Lower lobe of right lung (tissue), 2 donors: ENCODE measurements around the gene RDH16. TPM values are rescaled to one million over a fixed set of nuclear protein-coding genes. Genes with fewer than 3 reads are reported as not detected.
"Not testable (repeated sequence)": the region's sequence is repeated elsewhere in the genome, so short reads cannot be mapped to it uniquely, and the experiment has no call there.

Experiments
- ATAC-seq, 2 donors: fragments of 200-7000 bp; cut with Tn5 transposase; one replicate each; pipeline ENCODE4 v1.9.1; 2020 to 2022; ENCODE audit warnings: mild to moderate bottlenecking in 2 of 2, moderate library complexity in 2 of 2
- DNase-seq: peaks from one replicate; pipeline ENCODE4 v3.0.0-alpha.2; 2020
- H3K27ac ChIP-seq: fragments of 200-600 bp; one replicate; pipeline ENCODE4 v1.8.0; 2022
- H3K27me3 ChIP-seq: fragments of 200-600 bp; one replicate; pipeline ENCODE4 v1.8.0; 2022; ENCODE audit warnings: low read depth
- H3K36me3 ChIP-seq: fragments of 200-600 bp; one replicate; pipeline ENCODE4 v1.8.0; 2022; ENCODE audit warnings: mild to moderate bottlenecking
- H3K4me1 ChIP-seq: fragments of 200-600 bp; one replicate; pipeline ENCODE4 v1.8.0; 2022
- H3K4me3 ChIP-seq: fragments of 200-600 bp; one replicate; pipeline ENCODE4 v1.8.0; 2022; ENCODE audit warnings: mild to moderate bottlenecking
- H3K9me3 ChIP-seq: fragments of 200-600 bp; one replicate; pipeline ENCODE4 v1.8.0; 2022
- CTCF ChIP-seq: fragments of 200-600 bp; IDR thresholded peaks from one replicate; pipeline ENCODE4 v1.8.0; 2022; ENCODE audit warnings: antibody characterized with exemption, mild to moderate bottlenecking
- intact Hi-C: fragments of 100-400 bp; cut with DNase I; formaldehyde crosslinking; loops from one replicate; pipeline ENCODE4 v1.11.0; 2022
- total RNA-seq: library from RNA; stranded (reverse); fragmentation: NEBNext Ultra II Directional; extraction: Animal tissue kit (Norgen Biotek cat#: 25700); gene quantifications from one replicate; pipeline ENCODE4 v1.2.1, GENCODE V29; 2021
- donor health status: DM: no; HTN: yes; CAD: no; lungs with severe emphysema.

Gene RDH16
- total RNA-seq, 1 donor from 2014 or later = 0.53 TPM

DNA sequence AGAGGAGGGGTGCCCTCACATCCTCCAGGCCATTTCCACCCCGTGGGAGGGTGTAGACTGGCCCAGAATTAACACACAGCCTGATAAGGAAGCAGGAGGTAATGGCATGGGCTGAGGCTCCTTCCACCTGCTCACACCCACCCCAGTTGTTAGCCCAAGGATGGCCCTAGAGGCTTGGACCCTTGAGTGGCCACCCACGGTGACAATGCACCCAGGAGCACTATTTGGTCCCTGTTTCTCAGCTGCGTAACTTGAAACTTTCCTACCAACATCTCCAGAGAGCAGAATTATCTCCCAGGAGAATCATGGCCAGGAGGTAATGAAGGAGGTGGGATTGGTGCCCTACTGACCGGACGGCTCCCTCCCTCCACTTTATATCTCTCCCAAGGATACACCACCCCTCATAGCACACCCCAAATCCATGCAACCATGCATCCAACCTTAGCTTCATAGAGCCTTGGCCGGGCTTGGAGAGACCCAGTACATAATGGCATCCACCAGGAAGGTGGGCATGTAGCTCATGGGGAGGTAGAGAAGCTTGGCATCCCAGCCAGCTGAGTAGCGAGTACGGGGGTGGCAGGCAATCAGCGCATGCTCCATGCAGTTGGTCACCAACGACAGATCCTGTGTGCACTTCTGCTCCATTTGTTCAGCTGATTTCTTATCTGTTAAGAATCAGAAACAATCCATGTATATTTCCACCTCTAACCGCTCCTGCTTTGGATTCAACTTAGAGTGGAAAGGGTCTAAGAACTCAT, 5.6 kb downstream of the RDH16 start:
- no peaks in the 10 kb centered on the region for H3K9me3 ChIP-seq
- intact Hi-C loops = no loop called here
- no peak for ATAC-seq
- no peak for TF ChIP-seq CTCF
- no peaks in the 10 kb centered on the region for H3K27me3 ChIP-seq
- H3K27ac ChIP-seq = no peak overlapping the region
- no peak for DNase-seq
- H3K36me3 ChIP-seq = no peaks in the 10 kb centered on the region
- H3K4me3 ChIP-seq = no peak overlapping the region
- H3K4me1 ChIP-seq = no peaks in the 10 kb centered on the region

DNA sequence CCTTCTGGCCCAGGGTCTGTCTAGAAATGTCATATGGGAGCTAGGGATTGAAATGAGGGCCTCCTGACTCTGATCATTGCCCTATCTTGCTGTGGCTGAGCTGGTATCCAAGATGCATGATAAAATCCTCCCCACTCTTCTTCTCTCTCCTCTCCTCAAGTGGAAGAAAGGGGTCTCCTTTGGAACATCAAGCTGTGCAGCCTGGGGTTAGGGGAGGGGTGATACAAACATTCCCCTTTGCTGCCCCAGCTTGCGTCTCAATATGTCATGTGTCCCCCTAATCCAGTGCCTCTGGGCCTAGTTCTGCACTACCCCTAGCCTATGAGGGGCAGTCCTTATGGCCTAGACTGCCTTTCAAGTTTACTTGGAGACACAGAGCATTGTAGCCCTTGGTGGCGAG, 8.5 kb downstream of the RDH16 start:
- intact Hi-C loops = no loop called here
- Histone ChIP-seq H3K27me3 (no peaks in the 10 kb centered on the region), H3K9me3 (no peaks in the 10 kb centered on the region), H3K4me1 (no peaks in the 10 kb centered on the region), H3K27ac (no peak overlapping the region), H3K36me3 (no peaks in the 10 kb centered on the region), H3K4me3 (no peak overlapping the region)
- ATAC-seq (no peak), DNase-seq (no peak)
- no peak for TF ChIP-seq CTCF

GRCh38 chr12:56948457-56948777, 9.0 kb downstream of the RDH16 start:
- Histone ChIP-seq H3K4me3 (no peak overlapping the region), H3K9me3 (no peaks in the 10 kb centered on the region), H3K4me1 (no peaks in the 10 kb centered on the region), H3K27ac (no peak overlapping the region), H3K36me3 (no peaks in the 10 kb centered on the region), H3K27me3 (no peaks in the 10 kb centered on the region)
- intact Hi-C loops = no loop called here
- DNase-seq (no peak), ATAC-seq (no peak)
- no peak for TF ChIP-seq CTCF

DNA sequence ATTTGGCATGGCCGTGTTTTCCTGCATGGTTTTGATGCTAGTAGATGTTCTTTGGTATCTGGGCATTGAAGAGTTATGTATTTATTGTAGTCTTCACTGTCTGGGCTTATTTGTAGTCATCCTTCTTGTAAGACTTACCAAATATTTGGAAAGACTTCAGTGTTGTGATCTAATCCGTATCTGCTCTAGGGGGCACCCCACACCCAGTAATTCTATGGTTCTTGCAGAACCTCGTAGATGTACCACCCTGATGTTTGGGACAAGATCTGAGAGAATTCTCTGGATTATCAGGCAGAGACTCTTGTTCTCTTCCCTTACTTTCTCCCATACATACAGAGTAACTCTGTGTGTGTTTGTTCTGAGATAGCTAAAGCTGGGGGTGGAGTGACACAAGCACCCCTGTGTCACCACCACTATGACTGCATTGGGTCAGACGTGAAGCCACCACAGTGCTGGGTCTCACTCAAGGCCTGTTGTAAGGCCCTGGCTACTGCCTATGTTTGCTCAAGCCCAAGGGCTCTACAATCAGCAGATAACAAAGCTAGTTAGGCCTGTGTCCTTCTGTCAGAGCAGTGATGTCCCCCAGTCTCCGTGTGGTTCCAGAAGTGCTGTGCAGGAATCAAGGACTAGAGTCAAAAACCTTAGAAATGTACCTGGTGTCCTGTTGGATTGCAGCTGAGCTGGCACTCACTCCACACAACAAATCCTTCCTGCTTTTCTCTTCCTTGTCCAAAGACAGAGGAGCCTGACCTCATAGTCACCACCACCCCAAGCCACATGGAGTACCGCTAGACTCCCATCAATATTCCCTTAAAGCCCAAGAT, 9.6 kb downstream of the RDH16 start:
- ATAC-seq = no peak
- intact Hi-C loops = no loop called here
- no peak overlapping the region for H3K27ac ChIP-seq

GRCh38 chr12:56943878-56944277, 13.5 kb downstream of the RDH16 start:
- intact Hi-C loops = no loop called here
- no peaks in the 10 kb centered on the region for H3K9me3 ChIP-seq
- ATAC-seq (no peak), DNase-seq (no peak)
- H3K27me3 ChIP-seq = no peaks in the 10 kb centered on the region
- no peak overlapping the region for H3K27ac ChIP-seq
- peaks cover 4% of the 10 kb centered on the region for H3K4me1 ChIP-seq
- no peak for TF ChIP-seq CTCF
- H3K36me3 ChIP-seq = no peaks in the 10 kb centered on the region
- no peak overlapping the region for H3K4me3 ChIP-seq

More for the DNA sequence above, 9.6 kb downstream of the RDH16 start:
- no peak for DNase-seq
- Histone ChIP-seq H3K4me1 (no peaks in the 10 kb centered on the region), H3K4me3 (no peak overlapping the region), H3K36me3 (no peaks in the 10 kb centered on the region), H3K27me3 (no peaks in the 10 kb centered on the region), H3K9me3 (no peaks in the 10 kb centered on the region)
- TF ChIP-seq CTCF = peak; percentile 11

GRCh38 chr12:56943374-56943773, 14.0 kb downstream of the RDH16 start:
- DNase-seq, intact Hi-C loops: not testable (repeated sequence)

More at GRCh38 chr12:56943374-56943773, 14.0 kb downstream of the RDH16 start:
- not testable (repeated sequence) for H3K27ac ChIP-seq, H3K36me3 ChIP-seq, H3K4me3 ChIP-seq, H3K9me3 ChIP-seq, ATAC-seq, H3K4me1 ChIP-seq, H3K27me3 ChIP-seq
